LNCAP (cell line): ENCODE data around the gene KIF17.

Experiments used
- TF ChIP-seq, protein P1 (sequence below): fragments of 450-650 bp; IDR thresholded peaks from 2 replicates; pipeline ENCODE4 v1.5.1; 2017; ENCODE audit warnings: mild to moderate bottlenecking

Gene KIF17

DNA sequence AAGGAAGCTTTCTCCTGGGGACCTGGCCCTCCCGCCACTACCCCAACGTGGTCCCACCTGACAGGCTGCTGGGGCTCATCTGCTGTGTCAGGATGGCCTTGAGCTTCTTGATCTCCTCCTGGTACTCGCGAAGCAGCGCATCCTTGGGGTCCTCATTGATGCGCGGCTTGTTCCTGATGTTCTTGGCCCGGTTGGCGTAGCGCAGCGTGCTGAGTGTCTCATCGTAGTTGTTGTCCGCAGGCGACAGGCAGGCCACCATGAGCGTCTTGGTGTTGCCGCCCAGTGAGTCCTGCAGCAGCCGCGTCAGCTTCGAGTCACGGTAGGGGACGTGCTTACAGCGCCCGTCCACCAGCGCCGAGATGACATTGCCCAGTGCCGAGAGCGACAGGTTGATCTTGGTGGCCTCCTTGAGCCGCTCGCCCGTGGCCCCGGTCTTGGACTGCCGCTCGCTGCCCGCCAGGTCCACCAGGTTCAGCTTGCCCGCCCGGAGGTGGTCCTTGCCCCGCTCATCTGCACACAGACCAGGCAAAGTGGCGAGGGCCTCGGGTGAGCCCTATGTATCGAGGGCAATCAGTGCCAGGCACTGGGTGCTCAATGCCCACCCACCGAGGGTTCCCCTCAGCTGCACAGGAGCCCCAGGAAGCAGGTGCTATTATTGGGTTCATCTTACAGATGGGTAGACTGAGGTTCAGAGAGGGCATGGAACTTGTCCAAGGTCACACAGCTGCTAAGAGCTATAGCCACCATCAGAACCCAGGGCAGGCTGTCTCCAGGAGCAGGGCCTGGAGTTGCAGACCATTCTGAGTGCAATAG lies 13.2 kb downstream of the KIF17 start:
- TF ChIP-seq, protein P1, sequence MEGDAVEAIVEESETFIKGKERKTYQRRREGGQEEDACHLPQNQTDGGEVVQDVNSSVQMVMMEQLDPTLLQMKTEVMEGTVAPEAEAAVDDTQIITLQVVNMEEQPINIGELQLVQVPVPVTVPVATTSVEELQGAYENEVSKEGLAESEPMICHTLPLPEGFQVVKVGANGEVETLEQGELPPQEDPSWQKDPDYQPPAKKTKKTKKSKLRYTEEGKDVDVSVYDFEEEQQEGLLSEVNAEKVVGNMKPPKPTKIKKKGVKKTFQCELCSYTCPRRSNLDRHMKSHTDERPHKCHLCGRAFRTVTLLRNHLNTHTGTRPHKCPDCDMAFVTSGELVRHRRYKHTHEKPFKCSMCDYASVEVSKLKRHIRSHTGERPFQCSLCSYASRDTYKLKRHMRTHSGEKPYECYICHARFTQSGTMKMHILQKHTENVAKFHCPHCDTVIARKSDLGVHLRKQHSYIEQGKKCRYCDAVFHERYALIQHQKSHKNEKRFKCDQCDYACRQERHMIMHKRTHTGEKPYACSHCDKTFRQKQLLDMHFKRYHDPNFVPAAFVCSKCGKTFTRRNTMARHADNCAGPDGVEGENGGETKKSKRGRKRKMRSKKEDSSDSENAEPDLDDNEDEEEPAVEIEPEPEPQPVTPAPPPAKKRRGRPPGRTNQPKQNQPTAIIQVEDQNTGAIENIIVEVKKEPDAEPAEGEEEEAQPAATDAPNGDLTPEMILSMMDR = no peak

DNA sequence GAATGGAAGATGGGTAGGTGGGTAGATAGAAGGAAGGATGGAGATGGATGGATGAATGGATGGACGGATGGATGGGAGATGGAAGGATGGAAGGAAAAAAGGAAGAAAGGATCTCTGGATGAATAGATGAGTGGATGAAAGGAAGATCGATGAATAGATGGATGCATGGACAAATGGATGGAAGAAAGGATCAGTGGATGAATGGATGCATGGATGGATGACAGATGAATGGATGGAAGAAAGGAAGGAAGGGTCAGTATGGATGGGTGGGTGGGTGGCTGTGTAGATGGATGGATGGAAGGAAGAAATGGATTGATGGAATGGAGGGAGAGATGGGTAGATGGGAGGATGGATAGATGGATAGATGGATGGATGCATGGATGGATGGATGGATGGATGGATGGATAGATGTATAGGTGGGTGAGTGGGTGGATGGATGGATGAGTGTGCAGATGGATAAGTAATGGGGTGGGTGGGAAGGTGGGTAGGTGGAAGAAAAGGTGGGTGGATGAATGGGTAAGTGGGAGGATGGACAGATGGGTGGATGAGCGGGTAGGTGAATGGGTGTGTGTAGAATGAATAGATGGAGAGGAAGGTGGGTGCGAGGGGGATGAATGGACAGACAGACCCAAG lies 14.6 kb downstream of the KIF17 start:
- TF ChIP-seq, protein P1 = no peak

DNA sequence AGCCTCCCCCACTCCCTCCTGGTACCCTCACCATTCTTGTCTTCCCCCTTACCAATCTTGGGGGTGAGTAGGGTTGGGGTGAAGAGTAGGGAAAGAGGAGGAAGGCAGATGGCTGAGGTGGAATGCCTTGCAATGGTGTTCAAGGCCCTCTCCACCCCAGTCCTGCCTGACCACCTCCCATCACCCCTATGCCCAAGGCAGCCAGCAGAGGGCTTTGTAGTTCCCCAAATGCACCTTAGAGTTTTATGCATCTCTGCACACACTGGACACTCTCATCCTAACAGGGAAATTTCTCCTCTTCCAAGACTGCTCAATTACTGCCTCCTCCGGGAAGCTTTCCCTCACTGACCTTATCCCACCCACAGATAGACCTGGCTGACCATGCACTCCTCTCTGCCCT lies 15.4 kb downstream of the KIF17 start:
- TF ChIP-seq, protein P1 = no peak

DNA sequence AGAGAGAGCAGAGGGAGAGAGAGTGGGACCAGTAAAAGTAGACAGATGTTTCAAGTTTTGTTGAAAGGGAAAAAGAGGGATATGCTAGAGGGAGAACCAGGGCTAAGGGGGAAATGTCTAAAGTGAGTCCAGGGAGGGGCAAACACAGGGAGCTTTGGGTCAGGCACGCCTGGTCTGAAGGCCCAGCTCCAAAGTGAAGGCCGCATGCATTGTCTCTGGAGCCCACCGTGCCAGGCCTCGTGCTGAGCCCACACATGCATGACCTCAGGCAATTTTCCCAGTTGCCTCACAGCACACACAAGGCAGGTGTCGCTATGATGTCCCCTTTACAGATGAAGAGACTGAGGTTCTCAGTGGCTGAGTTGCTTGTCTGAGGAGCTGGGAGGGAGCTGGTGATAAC lies 16.0 kb downstream of the KIF17 start:
- TF ChIP-seq, protein P1 = no peak

DNA sequence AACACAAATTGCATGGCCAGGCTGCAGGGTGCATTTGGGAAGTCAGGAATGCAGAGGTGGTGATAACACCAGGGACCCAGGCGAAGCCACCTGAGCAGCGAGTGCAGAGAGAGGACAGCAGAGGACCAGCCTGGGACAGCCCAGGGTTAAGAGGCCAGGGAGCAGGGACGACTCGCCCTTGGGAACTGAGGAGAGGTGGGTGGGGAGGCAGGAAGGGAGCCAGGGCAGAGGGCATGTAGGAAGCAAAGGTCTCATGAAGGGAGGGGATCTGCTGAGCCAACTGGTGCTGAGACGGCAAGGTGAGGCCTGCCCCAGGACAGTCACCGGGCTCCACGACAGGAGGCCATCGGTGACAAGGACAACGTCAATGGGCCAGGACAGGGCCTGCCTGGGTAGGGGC lies 16.4 kb downstream of the KIF17 start:
- TF ChIP-seq, protein P1 = no peak

DNA sequence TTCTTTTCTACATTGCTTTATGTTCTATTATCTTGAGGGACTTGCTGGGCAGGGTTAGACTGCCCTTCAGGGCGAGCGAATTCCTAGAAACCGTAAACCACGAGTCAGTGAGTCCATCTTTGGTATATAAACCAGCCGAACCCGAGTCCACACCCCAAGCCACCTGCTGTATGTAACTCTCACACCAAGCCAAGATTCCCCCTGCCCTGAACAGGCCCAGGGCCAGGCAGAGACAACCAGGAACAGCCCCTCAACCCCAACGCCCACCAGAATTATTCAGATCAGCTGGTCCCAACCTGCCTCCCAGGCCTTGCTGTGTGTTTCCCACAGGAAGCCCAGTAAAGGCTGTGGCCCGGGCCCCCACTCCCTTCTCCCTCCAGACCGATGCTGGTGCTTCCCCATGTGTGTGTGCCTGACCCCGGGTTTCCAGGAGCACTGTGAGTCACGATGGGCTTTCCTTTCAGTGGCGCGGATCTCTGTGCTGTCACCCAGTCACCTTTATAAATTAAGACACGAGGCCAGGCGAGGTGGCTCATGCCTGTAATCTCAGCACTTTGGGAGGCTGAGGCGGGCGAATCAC lies 17.1 kb downstream of the KIF17 start:
- TF ChIP-seq, protein P1 = no peak

DNA sequence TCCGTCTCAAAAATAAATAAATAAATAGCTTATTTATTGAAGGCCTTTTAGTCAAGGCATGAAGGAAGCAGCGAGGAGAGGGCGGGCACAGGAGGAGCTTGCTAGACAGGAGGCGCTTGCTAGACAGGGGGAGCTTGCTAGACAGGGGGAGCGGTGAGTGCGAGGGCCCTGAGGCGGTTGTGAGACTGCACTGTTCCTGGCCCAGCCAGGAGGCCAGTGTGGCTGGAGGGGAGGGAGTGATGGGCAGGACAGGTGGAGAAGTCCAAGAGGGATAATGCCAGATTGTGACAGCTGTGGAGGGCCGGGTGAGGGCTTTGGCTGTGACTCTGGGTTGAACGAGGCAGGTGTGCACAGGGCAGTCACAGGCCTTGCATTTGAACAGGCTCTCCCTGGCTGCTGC lies 18.2 kb downstream of the KIF17 start:
- TF ChIP-seq, protein P1 = no peak
